ENCODE data around the gene CCNI.
"Not testable (repeated sequence)": the region's sequence is repeated elsewhere in the genome, so short reads cannot be mapped to it uniquely, and the experiment has no call there.

CCNI gene

DNA sequence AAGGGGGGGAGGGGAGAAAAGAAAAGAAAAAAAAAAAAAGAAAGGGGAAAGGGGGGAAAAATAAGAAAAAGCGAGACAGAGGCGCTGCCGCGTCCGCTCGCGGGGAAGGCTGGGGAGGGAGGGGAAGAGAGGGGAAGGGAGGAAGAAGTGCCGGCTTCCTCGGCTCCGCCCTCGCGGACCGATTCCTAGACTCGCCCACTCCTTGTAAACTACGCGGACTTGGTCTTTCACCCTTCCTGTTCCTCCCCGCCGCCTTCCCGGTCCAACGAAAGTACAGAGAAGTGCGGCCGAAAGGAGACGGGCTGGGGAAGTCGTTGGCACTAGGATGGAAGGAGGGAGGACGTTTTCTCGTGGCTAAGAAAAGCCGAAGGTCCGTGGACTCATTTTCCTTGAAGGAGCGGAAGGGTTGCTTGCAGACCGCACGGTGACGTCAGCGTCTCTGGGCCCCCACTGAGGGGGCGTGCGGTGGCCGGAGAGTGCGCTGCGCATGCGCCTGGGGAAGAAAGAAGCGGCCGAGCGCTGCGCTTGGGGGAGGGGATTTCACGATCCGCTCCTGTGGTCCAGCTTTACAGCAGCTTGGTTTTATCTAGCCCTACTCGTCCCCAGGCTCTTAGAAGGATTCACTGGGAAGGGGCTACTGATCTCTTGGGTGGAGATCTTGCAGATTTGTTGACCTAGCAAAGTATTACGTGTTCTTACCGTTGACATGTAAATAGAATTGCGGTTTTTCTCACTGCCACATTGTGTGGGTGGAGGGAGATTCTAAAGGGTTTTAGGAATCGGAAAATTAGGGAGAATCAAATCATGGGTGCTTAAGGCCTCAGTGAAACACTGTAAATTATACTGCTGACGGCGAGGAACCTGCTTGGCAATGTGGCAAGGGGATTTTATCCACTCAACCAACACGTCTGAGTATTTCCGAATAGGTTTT, at the start of gene CCNI:
Gene CCNI (minus strand): TSS at position 121 of the 931 bp plus-strand sequence. CDS start 9,627 bp downstream, outside the sequence.
- peak; percentile 93 for DNase-seq

- DNase-seq, result no peak
These were observed 48.8 kb upstream of the CCNI start for GRCh38 chr4:77124576-77124975.

DNA sequence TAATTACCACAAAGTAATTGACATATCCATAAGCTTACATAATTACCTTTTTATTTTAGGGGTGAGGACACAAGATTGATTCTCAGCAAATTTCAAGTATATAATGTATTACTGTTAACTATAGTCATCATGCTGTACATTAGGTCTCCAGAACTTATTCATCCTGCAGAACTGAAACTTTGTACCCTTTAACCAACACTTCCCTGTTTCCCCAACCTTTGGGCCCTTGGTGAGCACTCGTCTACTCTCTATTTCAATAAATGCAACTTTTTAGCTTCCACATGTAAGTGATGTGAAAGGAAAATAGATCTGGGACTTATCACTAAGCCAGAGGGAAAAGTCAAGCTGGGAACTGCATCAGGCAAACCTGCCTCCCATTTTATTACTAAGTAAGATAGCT, 47.6 kb upstream of the CCNI start:
- DNase-seq, result no peak

DNA sequence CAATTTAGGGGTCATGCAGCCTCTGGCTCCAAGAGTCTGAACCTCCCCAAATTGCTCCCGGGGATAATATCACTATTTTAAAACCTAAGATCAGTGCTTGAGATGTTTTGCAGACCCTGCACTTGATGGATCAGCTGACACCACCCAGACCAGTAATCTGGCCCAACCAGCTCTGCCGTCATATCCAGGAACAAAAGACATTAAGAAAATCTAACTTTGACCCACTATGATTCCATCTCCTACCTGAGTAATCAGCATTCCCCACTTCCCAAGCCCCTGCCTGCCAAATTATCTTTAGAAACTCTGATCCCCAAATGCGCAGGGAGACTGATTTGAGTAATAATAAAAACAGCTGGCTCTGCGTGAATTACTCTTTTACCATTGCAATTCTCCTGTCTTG, 46.9 kb upstream of the CCNI start:
- no peak for DNase-seq

GRCh38 chr4:77121736-77122240, 46.0 kb upstream of the CCNI start:
- no peak for DNase-seq

DNA sequence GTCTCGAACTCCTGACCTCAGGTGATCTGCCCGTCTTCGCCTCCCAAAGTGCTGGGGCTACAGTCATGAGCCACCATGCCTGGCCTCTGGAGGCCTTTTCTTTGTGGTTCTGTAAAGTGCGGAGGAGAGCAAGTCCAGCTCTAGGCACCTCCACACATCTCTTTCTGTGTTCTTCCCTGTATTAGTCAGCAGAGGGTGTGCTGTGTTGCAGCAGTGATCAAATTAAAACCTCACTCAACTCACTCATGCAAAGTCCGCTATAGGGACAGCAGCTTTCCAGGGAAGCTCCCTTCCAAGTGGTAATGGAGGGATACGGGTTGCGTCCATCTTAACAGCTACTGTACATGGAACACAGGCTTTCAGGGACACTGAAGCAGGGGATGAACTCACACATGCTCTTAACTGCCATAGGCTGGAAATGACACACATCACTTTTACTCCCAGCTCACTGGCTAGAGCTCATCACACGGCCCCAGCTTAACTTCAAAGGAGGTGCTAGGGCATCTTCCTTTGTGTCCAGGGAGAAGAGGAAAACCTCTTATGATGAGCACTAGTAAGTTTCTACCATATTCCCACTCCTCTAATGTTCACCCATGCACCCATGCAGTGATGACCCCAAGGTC, 45.2 kb upstream of the CCNI start:
- no peak for DNase-seq

GRCh38 chr4:77117721-77118120, 41.9 kb upstream of the CCNI start:
- no peak for DNase-seq

GRCh38 chr4:77113069-77113468, 37.3 kb upstream of the CCNI start:
- no peak for DNase-seq

GRCh38 chr4:77110730-77111129, 34.9 kb upstream of the CCNI start:
- DNase-seq, result no peak

DNA sequence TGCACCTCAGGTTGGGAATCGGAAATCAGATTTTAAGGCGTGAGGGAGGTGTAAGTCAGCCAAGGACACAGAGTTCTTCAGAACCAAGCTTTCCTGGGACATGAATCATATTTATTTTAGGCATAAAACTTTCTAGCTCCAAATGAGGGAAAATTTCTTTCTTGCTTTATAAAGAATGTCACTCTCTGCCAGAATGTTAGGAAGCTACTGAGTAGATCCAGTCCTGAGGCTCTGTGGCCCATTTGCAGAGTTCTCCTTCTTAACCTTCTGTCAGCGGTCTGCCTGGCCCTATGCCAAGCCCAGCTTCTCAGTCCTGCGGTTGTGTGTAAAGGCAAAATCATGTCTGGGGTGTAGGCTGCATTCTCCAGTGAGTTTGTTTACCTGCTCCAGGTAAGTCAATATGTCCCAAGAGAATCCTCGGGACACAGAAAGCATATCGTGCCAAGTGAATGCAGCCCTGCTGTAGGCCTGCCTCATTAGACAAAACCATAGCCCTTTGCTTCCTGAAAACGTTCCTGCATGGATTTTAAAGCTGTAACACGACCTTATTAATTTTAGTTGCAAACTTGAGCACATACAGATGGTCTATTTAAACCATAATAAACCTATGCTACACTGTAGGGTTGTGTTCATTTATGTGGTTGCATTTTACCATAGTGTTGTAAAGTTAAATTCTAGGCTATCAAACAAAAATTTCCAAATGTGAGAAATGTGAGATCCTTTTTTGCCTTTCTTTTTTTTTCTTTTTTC, 29.2 kb upstream of the CCNI start:
- peak; percentile 95 for DNase-seq

DNA sequence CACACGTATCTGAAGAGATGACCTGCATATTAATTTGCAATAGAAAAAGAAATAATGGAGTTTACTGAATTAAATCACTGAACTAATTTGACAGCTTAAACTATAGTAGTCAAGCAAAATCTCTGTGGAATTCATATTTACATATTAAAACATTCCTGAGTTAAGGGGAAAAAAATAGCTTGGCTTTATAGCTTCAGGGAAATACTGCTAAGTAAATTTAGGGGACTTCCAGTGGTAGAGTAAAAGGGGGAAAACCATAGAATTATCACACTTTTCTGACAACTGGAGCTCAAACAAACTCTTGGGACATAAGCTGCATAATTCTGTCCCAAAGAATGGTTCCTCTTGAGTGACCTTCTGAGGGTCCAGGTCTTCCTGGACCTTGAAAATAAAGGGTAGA, 28.6 kb upstream of the CCNI start:
- no peak for DNase-seq

- no peak for DNase-seq
These were observed 24.4 kb upstream of the CCNI start for GRCh38 chr4:77100234-77100633.

DNA sequence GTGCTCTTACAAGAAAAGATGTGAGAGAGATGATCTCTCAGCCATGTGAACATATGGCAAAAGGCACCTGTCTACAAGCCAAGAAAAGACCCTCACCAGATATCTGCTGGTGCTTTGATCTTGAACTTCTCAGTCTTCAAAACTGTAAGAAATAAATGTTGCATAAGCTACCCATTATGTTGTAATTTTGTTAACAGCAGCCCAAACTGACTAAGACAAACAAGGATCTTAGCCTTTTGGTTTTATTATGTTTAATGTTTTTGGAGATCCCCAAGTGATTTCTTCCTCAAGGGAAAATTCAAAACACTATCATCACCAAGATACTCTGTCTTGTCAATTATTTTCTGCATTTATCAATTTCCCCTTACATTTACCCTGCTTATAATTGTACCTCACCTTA, 21.8 kb upstream of the CCNI start:
- DNase-seq, result no peak

GRCh38 chr4:77095101-77095821, 19.5 kb upstream of the CCNI start:
- peak; percentile 76 for DNase-seq

- no peak for DNase-seq
These were observed 18.7 kb upstream of the CCNI start for GRCh38 chr4:77094496-77094895.

- no peak for DNase-seq
These were observed 17.6 kb upstream of the CCNI start for GRCh38 chr4:77093401-77093800.

DNA sequence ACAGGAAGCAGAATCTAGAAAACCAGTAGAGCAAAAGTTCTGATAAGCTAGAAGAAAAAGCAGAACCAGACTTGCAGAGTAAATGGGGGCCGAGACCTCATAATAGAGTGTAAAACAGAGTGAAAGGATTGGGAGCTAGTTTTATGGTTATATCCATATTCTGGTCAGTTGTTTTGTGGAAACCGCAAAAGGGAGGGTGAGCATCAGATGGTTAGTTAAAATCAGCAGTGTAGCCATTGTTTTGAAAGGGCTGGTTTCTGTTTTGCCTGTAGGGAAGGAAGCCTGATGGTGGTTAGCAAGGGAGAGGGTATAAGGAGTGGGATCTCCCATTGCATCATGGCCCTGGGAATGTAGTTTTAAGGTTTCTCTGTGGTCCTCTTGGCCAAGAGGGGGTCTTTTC, 17.2 kb upstream of the CCNI start:
- no peak for DNase-seq

- no peak for DNase-seq
These were observed 14.1 kb upstream of the CCNI start for GRCh38 chr4:77089866-77090265.

DNA sequence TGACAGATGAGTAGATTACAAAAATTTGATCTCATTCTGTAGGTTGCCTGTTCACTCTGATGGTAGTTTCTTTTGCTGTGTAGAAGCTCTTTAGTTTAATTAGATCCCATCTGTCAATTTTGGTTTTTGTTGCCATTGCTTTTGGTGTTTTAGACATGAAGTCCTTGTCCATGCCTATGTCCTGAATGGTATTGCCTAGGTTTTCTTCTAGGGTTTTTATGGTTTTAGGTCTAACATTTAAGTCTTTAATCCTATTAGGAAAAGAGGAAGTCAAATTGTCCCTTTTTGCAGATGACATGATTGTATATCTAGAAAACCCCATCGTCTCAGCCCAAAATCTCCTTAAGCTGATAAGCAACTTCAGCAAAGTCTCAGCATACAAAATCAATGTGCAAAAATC, 11.2 kb upstream of the CCNI start:
- not testable (repeated sequence) for DNase-seq

- no peak for DNase-seq
These were observed 8.3 kb upstream of the CCNI start for GRCh38 chr4:77084019-77084639.

DNA sequence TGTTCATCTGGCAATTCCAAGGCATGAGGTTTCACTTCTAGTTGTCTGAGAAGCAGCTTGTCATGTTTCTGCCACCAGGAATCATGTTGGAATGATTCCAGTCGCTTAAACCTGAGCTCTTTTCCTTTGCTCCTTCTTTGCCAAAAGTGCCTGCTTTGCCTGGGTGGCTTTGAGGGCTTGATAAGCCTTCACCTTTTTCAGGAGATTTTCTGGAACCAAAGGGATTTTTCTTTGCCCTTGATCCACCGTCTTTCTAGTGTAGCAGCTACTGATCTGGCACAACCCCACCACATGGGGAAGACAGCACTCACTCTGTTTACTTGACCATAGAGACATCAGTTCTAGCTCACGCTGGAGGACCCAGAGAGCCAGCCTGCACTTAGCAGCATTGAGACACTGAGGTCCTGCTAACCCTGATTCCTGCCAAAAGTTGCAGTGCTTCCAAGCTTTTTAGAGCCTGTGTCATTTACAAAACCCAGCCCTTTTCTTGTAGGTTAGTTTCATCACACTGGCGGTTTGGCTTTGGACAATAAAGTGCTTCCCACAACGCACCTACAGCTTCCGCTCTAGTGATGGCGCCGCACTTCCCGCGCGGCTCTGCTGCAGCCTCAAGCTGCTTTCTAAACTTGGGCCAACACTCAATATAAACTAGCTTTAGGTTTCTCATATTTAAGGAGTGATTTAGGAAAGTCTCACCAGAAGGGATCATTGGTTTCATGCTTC, 7.3 kb upstream of the CCNI start:
- no peak for DNase-seq

- not testable (repeated sequence) for DNase-seq
These were observed 5.0 kb upstream of the CCNI start for GRCh38 chr4:77080806-77081205.
